T-cell (primary cell): ENCODE results near the gene AP1G2. TPM values are rescaled to one million over a fixed set of nuclear protein-coding genes. Genes with fewer than 3 reads are reported as not detected.

Experiments used
- ATAC-seq, 4 experiments: fragments of 200-7000 bp in 3 of 4; fragments of 150-1000 bp in 1 of 4; cut with Tn5 transposase; replicated peaks in 1 of 4; 1 replicate in 3 of 4; 2 replicates in 1 of 4; pipeline ENCODE4 v1.10.0; 2021; ENCODE audit warnings: moderate library complexity in 3 of 4, mild to moderate bottlenecking in 2 of 4, moderate number of reproducible peaks in 1 of 4
- CTCF ChIA-PET, 2 donors: fragments of 300-600 bp; sonication (Branson Sonifier 250); formaldehyde crosslinking; loops; one replicate each; lab custom pipeline; 2022; ENCODE audit warnings: antibody characterized with exemption in 2 of 2; lab: Charles Lee
- POLR2A ChIA-PET, 2 donors: fragments of 300-600 bp; sonication (Branson Sonifier 250); formaldehyde crosslinking; loops; one replicate each; lab custom pipeline; 2022; ENCODE audit warnings: antibody characterized with exemption in 2 of 2; lab: Charles Lee
- DNase-seq, 35 experiments: peaks; one replicate each; pipeline versions ENCODE4 v3.0.0 to v3.0.0-alpha.2; 2013 to 2023
- H3K27ac ChIP-seq: one replicate; pipeline ENCODE4 v1.5.1; 2013; ENCODE audit warnings: low read length
- H3K27me3 ChIP-seq, 2 experiments: replicated peaks in 1 of 2; 1 replicate in 1 of 2; 2 replicates in 1 of 2; pipeline versions ENCODE4 v1.6.1 to v1.7.0; 2013; ENCODE audit warnings: low read length in 1 of 2, mixed read lengths in 1 of 2; ENCODE audit not compliant: control insufficient read depth in 2 of 2, insufficient read depth in 2 of 2; ENCODE audit errors: extremely low read depth in 1 of 2
- H3K36me3 ChIP-seq, 2 donors: 1 replicate in 1 of 2; 2 replicates in 1 of 2; pipeline versions ENCODE4 v1.6.1 to v1.7.0; 2013; ENCODE audit warnings: low read length in 1 of 2; ENCODE audit not compliant: control insufficient read depth in 2 of 2, insufficient read depth in 1 of 2; ENCODE audit errors: extremely low read depth in 1 of 2
- H3K4me1 ChIP-seq, 2 experiments: 1 replicate in 1 of 2; 2 replicates in 1 of 2; pipeline versions ENCODE4 v1.6.1 to v1.7.0; 2013; ENCODE audit warnings: low read length in 2 of 2, mixed read lengths in 1 of 2; ENCODE audit not compliant: insufficient read depth in 2 of 2, control insufficient read depth in 1 of 2; ENCODE audit errors: extremely low read depth in 1 of 2
- H3K4me3 ChIP-seq, 2 donors: 1 replicate in 1 of 2; 2 replicates in 1 of 2; pipeline versions ENCODE4 v1.5.1 to v1.7.0; 2013; ENCODE audit warnings: mild to moderate bottlenecking in 2 of 2, low read length in 1 of 2, moderate library complexity in 1 of 2; ENCODE audit not compliant: control insufficient read depth in 1 of 2; ENCODE audit errors: extremely low read depth in 1 of 2
- H3K9me3 ChIP-seq: 2 replicates; pipeline ENCODE4 v1.7.0; 2013
- H3K27ac Mint-ChIP-seq, 2 donors: one replicate each; pipeline ENCODE4 v1.8.0; 2020 to 2021; ENCODE audit warnings: mild to moderate bottlenecking in 2 of 2, mixed read lengths in 2 of 2
- H3K27me3 Mint-ChIP-seq, 2 donors: one replicate each; pipeline ENCODE4 v1.8.0; 2021 to 2022; ENCODE audit warnings: mixed read lengths in 2 of 2
- H3K36me3 Mint-ChIP-seq: one replicate; pipeline ENCODE4 v1.8.0; 2021; ENCODE audit warnings: mixed read lengths
- H3K4me1 Mint-ChIP-seq, 3 donors: one replicate each; pipeline ENCODE4 v1.8.0; 2020 to 2022; ENCODE audit warnings: mixed read lengths in 3 of 3, mild to moderate bottlenecking in 1 of 3
- H3K4me3 Mint-ChIP-seq, 3 donors: one replicate each; pipeline ENCODE4 v1.8.0; 2020 to 2022; ENCODE audit warnings: mild to moderate bottlenecking in 3 of 3, mixed read lengths in 3 of 3, moderate library complexity in 3 of 3
- H3K9me3 Mint-ChIP-seq, 3 donors: one replicate each; pipeline ENCODE4 v1.8.0; 2020 to 2022; ENCODE audit warnings: mixed read lengths in 3 of 3
- WGBS: methylation state at CpG from one replicate; pipeline ENCODE4 v1.1.5; 2013; ENCODE audit warnings: missing lambda C conversion rate; ENCODE audit not compliant: insufficient coverage; 5-methylcytosine and 5-hydroxymethylcytosine counted together
- total RNA-seq, 35 experiments: library from RNA in 6 of 35; stranded (reverse) in 6 of 35; fragments of 120-200 nt in 1 of 35; gene quantifications; one replicate each; pipeline versions ENCODE4 v1.2.1 to v1.2.4 and lab custom pipeline; 2013 to 2026

The AP1G2 gene
- total RNA-seq, 5 donors from 2014 or later (not counting 1 experiment from before 2014, with no cell fraction given) = 321 to 526 (median 484) TPM

DNA sequence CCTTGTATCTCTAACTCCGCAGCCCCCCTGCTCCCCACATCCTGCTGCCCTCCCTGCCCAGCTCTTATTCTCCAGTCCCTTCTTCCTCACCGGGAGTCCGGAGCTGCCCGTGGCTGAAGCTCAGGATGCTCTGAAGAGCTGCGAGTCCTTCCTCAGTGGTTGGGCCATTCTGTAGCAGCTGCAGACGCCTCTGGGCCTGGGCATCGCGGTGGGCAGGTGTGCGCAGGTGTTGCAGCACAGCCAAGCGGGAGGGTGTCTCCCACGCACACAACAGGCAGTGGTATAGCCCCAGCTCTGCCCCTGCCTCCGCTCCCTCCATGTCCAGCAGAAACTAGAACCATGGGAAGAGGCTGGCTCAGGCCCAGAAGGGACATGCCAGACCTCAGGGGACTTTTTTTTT is 36.2 kb downstream of the AP1G2 start:
- CTCF ChIA-PET = no interaction called here
- H3K4me3 Mint-ChIP-seq = no peak overlapping the region
- 87% methylated on average over 9 of the region's 12 CpGs for WGBS

GRCh38 chr14:23530375-23531055 is 37.1 kb downstream of the AP1G2 start:
- Mint-ChIP-seq H3K27ac (no peak overlapping the region), H3K4me1 (peaks cover 0 to 5% (median 4%) of the 10 kb centered on the region in 3 donors), H3K4me3 (no peak overlapping the region), H3K9me3 (no peaks in the 10 kb centered on the region), H3K36me3 (no peaks in the 10 kb centered on the region), H3K27me3 (no peaks in the 10 kb centered on the region)
- Histone ChIP-seq H3K27ac (no peak overlapping the region), H3K27me3 (peaks cover 0 to 3% of the 10 kb centered on the region in 2 experiments), H3K9me3 (no peaks in the 10 kb centered on the region), H3K4me1 (peaks cover 0 to 4% of the 10 kb centered on the region in 2 experiments), H3K36me3 (no peaks in the 10 kb centered on the region), H3K4me3 (no peak overlapping the region)
- POLR2A ChIA-PET = interaction anchor here in 1 of 2 donors (0.6 kb wide), 1 partner anchor 34 kb away, joined by 6 read pairs; no protein-coding TSS in a partner anchor
- 62% methylated on average over 8 of the region's 10 CpGs for WGBS
- CTCF ChIA-PET = interaction anchor here in 1 of 2 donors (0.5 to 1.0 kb wide), 3 partner anchors 11 to 266 kb away, joined by 3 to 10 read pairs (median 4); no protein-coding TSS in a partner anchor
- DNase-seq (no peak), ATAC-seq (no peak)

More for the DNA sequence above, 36.2 kb downstream of the AP1G2 start:
- H3K4me1 ChIP-seq = peaks cover 0 to 4% of the 10 kb centered on the region in 2 experiments
- DNase-seq = no peak
- no peaks in the 10 kb centered on the region for H3K36me3 ChIP-seq
- Mint-ChIP-seq H3K27ac (no peak overlapping the region), H3K36me3 (no peaks in the 10 kb centered on the region), H3K27me3 (no peaks in the 10 kb centered on the region), H3K4me1 (peaks cover 0 to 5% (median 4%) of the 10 kb centered on the region in 3 donors), H3K9me3 (no peaks in the 10 kb centered on the region)
- H3K4me3 ChIP-seq = no peak overlapping the region
- POLR2A ChIA-PET = no interaction called here
- H3K27me3 ChIP-seq = peaks cover 0 to 3% of the 10 kb centered on the region in 2 experiments
- no peak overlapping the region for H3K27ac ChIP-seq
- no peak for ATAC-seq
- H3K9me3 ChIP-seq = no peaks in the 10 kb centered on the region

DNA sequence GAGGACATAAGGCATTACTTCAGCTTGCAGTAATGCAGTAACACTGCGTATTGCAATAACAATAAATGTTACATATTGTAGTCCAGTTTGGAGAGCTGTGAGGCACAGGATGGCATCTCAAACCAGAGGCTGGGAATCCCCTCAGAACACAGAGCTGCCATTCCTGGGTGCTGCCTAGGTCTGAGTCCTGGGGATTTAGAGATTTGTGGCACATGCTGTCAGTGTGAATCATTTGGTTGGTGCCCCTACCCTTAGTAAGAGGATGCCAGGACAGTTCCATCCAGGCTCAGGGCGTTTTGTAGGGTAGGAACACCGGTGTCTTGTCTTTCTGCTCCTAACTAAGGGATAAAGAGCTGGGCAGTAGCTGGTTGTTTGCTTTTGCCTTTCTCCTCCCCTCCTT is 38.6 kb downstream of the AP1G2 start:
- Histone ChIP-seq H3K27ac (no peak overlapping the region), H3K27me3 (peaks cover 0 to 3% of the 10 kb centered on the region in 2 experiments), H3K4me1 (peaks cover 0 to 4% of the 10 kb centered on the region in 2 experiments), H3K4me3 (no peak overlapping the region), H3K9me3 (no peaks in the 10 kb centered on the region), H3K36me3 (no peaks in the 10 kb centered on the region)
- Mint-ChIP-seq H3K27me3 (no peaks in the 10 kb centered on the region), H3K27ac (no peak overlapping the region), H3K4me1 (peaks cover 0 to 5% (median 4%) of the 10 kb centered on the region in 3 donors), H3K9me3 (no peaks in the 10 kb centered on the region), H3K4me3 (no peak overlapping the region), H3K36me3 (no peaks in the 10 kb centered on the region)
- CTCF ChIA-PET = no interaction called here
- DNase-seq (no peak), ATAC-seq (no peak)
- 100% methylated on average over 1 of the region's 3 CpGs for WGBS
- POLR2A ChIA-PET = no interaction called here

GRCh38 chr14:23528555-23528954 is 39.0 kb downstream of the AP1G2 start:
- no peaks in the 10 kb centered on the region for H3K9me3 Mint-ChIP-seq
- no peaks in the 10 kb centered on the region for H3K9me3 ChIP-seq
- H3K4me1 Mint-ChIP-seq = peaks cover 0 to 5% (median 4%) of the 10 kb centered on the region in 3 donors
- POLR2A ChIA-PET = no interaction called here
- no peak overlapping the region for H3K27ac ChIP-seq
- ATAC-seq (no peak), DNase-seq (no peak)
- H3K27me3 ChIP-seq = peaks cover 0 to 3% of the 10 kb centered on the region in 2 experiments
- H3K36me3 ChIP-seq = no peaks in the 10 kb centered on the region
- no peaks in the 10 kb centered on the region for H3K27me3 Mint-ChIP-seq
- H3K27ac Mint-ChIP-seq = no peak overlapping the region
- CTCF ChIA-PET = no interaction called here
- WGBS = 75% methylated on average over 1 of the region's 1 CpG
- H3K36me3 Mint-ChIP-seq = no peaks in the 10 kb centered on the region
- H3K4me3 Mint-ChIP-seq = no peak overlapping the region
- no peak overlapping the region for H3K4me3 ChIP-seq
- H3K4me1 ChIP-seq = peaks cover 0 to 4% of the 10 kb centered on the region in 2 experiments

DNA sequence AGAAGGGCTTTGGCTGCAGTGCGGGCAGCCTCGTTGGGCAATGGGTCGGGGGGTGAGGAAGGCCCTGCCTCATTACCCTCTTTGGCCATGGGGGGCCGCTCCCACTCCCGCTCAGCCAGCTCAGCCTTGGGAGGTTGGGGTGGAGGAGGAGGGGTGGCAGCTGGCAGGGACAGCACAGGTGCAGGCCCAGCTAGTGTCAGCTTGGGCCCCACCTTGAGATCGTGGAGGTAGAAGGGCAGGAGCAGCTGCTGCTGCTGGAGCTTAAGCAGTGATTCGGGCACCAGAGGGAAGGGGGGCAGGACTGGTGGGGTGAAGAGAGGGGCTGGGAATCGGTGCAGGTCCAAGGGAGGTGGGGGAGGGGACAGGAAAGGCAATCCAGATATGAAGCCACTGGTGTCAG is 42.0 kb downstream of the AP1G2 start:
- POLR2A ChIA-PET = no interaction called here
- Mint-ChIP-seq H3K27me3 (no peaks in the 10 kb centered on the region), H3K36me3 (peaks cover 4% of the 10 kb centered on the region), H3K4me1 (peaks cover 0 to 4% (median 0%) of the 10 kb centered on the region in 3 donors), H3K4me3 (no peak overlapping the region), H3K27ac (no peak overlapping the region), H3K9me3 (no peaks in the 10 kb centered on the region)
- H3K4me1 ChIP-seq = no peaks in the 10 kb centered on the region
- H3K36me3 ChIP-seq = no peaks in the 10 kb centered on the region
- WGBS = 83% methylated on average over 4 of the region's 8 CpGs
- DNase-seq (no peak), ATAC-seq (no peak)
- peaks cover 0 to 7% of the 10 kb centered on the region in 2 experiments for H3K27me3 ChIP-seq
- H3K27ac ChIP-seq = no peak overlapping the region
- no peaks in the 10 kb centered on the region for H3K9me3 ChIP-seq
- no peak overlapping the region for H3K4me3 ChIP-seq
- CTCF ChIA-PET = no interaction called here

DNA sequence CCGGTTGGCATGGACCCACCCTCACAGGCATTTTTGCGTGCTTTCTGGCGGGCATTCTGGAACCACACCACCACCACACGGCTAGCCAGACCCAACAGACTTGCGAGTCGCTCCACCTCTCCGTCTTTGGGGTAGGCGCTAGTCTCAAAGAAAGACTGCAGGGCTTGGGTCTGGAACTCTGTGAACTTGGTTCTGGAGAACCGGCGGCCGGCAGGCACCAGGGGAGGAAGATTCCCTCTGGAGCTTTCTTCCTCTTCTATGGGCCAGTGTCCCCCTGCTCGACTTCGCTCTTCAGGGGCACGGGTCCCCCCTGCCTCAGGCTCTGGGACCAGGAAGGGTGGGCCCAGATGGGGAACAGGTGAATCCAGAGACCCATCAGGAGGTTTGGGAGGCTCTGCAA is 42.6 kb downstream of the AP1G2 start:
- no peaks in the 10 kb centered on the region for H3K4me1 Mint-ChIP-seq
- ChIA-PET POLR2A (no interaction called here), CTCF (no interaction called here)
- H3K36me3 Mint-ChIP-seq = peaks cover 4% of the 10 kb centered on the region
- 88% methylated on average over 11 of the region's 14 CpGs for WGBS
- no peaks in the 10 kb centered on the region for H3K9me3 Mint-ChIP-seq
- no peak overlapping the region for H3K4me3 Mint-ChIP-seq
- H3K4me1 ChIP-seq = no peaks in the 10 kb centered on the region
- no peaks in the 10 kb centered on the region for H3K36me3 ChIP-seq
- H3K27me3 Mint-ChIP-seq = no peaks in the 10 kb centered on the region
- no peak for ATAC-seq
- no peaks in the 10 kb centered on the region for H3K9me3 ChIP-seq
- peaks cover 0 to 7% of the 10 kb centered on the region in 2 experiments for H3K27me3 ChIP-seq
- no peak overlapping the region for H3K27ac Mint-ChIP-seq
- no peak overlapping the region for H3K4me3 ChIP-seq
- no peak overlapping the region for H3K27ac ChIP-seq
- DNase-seq = no peak
